Stimulated activated CD8-positive, alpha-beta memory T cell treated with anti-CD3 and anti-CD28 coated beads, Interleukin-7, amount 100 ng/mL, for 1 hour (primary cell): ENCODE results near the gene SPSB1.

Source experiments
- DNase-seq, 2 donors: peaks; one replicate each; pipeline ENCODE4 v3.0.0-alpha.2; 2020; ENCODE audit warnings: low read depth in 2 of 2

Gene SPSB1

DNA sequence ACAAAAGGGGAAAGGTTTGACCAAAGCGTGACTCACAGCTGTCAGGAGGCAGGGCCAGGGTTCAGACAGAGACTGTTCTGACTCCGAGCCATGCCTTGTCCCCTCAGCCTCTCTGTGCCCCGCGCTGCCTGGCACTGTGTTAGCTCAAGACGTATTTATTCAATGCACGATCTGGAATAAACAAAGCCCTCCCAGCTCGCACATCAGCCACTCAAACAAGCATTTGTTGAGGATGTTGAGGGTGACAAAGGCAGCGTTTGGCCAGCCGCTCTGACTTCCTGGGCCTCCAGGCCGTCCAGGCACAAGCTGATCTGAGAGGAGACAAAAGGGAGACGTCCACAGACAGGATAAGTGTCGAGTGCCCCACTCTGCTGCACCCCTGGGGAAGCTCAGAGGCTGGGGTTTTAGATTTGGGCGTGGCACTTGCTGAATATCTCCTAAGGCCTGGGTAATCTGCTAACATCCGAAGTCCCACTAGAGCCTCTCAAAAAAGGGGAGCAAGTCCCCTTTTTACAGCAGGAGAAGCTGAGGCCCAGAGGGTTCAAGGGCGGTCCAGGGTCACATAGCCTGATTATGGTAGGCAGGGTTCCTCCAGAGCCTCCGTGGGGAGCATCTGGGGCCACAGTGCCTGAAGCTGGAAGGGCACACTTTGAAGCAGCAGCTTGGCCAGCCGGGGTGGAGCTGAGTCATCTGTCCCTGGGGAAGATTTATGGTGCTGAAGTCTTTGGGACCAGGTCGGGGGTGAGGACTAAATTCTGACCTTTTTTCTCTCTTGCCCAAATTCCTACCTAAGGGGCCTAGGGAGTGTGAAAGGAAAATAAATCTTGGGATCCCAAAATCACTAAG is 95.9 kb downstream of the SPSB1 start:
- DNase-seq, result no peak

DNA sequence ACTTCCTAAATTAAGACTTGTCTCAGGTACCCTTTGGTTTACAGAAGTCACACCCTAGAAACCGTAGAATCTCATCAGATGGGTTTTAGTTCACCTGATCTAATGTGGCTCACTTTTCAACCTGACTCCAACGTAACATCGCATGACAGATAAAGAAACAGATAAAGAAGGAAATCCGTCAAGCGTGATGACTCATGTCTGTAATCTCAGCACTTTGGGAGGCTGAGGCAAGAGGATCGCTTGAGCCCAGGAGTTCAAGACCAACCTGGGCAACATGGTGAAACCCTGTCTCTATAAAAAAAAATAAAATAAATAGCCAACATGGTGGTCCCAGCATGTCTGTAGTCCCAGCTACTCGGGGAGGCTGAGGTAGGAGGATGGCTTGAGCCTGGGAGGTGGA is 97.3 kb downstream of the SPSB1 start:
- no peak for DNase-seq

GRCh38 chr1:9391620-9392019 is 98.9 kb downstream of the SPSB1 start:
- DNase-seq, result no peak

- no peak for DNase-seq
These were observed 101.3 kb downstream of the SPSB1 start for GRCh38 chr1:9394010-9394409.

GRCh38 chr1:9395018-9395417 is 102.3 kb downstream of the SPSB1 start:
- no peak for DNase-seq

DNA sequence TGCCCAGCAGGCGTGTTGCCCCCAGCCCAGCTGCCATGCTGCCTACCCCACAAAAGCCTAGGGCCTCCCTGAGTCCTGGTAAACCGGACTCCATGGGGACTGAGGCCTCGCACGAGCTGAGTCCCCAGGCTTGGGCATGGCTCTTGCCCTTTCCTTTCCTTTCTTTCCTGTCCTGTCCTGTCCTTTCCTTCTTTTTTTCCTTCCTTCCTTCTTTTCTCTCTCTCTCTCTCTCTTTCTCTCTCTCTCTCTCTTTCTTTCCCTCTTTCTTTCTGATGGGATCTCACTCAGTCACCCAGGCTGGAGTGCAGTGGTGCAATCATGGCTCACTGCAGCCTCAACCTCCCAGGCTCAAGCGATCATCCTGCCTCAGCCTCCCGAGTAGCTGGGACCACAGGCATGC is 104.4 kb downstream of the SPSB1 start:
- DNase-seq, result no peak

DNA sequence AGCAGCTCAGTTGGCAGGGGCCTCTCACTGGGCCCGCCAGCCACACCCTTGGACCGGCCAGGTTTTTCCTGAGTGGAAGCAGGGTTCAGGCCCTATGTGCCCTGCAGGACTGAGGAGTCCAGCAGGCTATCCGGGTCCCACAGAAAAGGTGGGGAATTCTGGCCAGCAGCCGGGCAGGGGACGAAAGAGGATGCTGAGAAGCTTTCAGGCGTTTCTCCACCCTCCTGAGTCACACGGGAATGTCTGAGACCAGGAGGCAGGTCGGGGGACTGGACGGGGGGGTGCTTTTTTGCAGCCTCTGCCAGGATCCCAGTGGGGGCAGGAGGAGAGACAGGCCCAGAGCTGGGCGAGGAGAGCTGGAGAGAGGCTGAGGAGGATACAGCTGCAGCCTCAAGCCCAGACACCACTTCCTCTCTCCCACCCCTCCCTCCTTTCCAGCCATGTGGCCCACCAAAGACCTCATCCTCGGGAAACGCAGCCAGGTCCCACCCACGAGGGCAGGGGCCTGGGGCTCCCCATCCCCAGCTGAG is 105.4 kb downstream of the SPSB1 start:
- no peak for DNase-seq

DNA sequence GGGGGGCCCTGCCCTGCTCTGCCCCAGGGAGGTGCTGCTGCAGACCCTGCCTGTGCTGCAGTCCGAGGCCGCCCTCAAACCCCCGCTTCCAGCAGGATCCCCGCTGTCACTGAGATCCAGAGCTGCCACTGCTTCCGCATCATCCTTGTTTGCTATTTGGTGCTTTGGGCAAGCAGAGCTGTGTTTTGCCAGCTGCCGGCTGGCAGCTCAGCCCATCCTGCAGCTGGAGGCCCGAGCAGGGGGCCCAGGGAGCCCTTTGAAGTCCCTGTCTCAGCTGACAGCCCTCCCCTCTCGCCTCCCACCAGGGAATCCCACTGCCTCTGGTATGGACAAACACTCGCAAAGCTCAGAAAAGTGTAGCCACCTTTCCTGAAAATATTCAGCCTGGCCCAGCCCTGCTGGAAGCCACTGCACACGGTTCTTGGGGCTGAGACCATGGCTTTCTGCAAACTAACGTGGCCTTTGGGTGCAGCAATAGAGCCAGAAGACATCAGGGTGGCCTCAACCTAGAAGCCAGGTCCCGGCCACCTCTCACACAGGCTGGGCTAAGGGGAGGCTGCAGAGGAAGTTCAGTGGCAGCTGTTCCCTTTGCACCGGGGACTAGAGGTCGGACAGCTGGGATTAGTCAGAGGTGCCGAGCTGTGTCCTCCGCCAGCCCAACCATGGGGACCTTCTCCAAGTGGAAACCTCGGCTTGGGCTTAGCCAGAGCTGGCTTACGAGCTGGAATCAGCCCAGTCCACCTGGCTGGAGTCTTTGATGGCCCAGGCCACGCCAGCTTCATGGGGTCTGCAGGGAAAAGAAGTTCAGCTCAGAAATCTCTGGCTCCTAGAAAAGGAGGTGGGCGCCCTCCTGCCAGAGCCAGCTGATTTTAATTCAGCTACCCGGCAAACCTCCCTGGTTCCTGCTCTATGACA is 107.1 kb downstream of the SPSB1 start:
- no peak for DNase-seq

- DNase-seq, result no peak
These were observed 107.9 kb downstream of the SPSB1 start for GRCh38 chr1:9400425-9401079.

DNA sequence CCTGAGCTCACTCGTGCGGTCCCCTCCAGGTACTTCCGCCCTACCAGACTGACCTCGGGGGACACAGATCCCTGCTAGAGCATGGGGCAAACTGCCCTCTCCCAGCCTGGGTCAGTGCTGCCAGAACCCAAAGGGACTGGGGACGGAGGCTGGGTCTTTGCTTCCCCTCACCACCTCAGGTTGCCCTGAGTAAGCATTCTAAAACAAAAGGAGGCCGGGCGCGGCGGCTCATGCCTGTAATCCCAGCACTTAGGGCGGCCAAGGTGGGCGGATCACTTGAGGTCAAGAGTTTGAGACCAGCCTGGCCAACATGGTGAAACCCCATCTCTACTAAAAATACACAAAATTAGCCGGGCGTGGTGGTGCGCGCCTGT is 108.4 kb downstream of the SPSB1 start:
- no peak for DNase-seq

- DNase-seq, result no peak
These were observed 109.5 kb downstream of the SPSB1 start for GRCh38 chr1:9402256-9402616.

GRCh38 chr1:9402717-9403225 is 110.1 kb downstream of the SPSB1 start:
- DNase-seq, result no peak

- no peak for DNase-seq
These were observed 111.6 kb downstream of the SPSB1 start for GRCh38 chr1:9404117-9404914.

GRCh38 chr1:9406111-9406510 is 113.4 kb downstream of the SPSB1 start:
- DNase-seq, result no peak

DNA sequence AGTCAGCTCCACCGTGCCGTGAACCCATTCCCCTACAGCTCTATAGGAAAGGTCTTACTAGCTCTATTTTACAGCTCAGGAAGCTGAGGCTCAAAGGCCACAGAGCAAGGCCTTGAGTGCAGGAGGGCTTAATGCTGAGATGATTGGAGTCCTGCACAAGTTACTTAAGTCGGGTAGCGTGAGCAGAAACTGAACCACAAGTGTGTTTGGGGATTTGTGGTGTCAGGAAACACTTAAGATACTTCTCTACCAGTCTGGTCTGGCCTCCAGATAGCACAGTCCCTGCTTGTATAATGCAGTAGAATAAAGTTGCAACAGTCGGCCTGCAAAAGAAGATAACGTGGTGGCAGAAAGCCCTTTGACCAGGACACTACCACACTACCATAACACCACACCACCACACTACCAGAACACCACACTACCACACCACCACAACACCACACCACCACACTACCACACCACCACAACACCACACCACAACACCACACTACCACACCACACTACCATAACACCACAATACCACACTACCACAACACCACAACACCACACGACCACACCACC is 118.1 kb downstream of the SPSB1 start:
- DNase-seq, result no peak

- no peak for DNase-seq
These were observed 120.6 kb downstream of the SPSB1 start for GRCh38 chr1:9413071-9413876.

DNA sequence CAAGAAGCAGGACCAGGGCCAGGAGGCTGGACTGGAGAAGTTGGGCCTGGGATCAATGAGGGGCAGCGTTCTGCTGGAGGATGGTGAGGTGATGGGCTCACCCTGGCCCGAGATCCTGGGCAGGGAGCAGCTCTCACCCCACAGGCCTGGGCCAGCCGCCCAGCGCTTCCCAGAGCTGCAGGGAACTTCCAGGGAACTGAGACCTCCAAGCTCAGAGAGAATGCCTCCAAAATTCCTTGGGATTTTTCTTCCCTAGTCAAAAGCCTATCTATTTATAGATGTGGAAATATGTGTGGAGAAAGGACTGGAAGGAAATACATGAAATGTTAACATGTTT is 121.2 kb downstream of the SPSB1 start:
- no peak for DNase-seq

GRCh38 chr1:9416506-9416905 is 123.8 kb downstream of the SPSB1 start:
- no peak for DNase-seq

GRCh38 chr1:9416918-9417500 is 124.3 kb downstream of the SPSB1 start:
- DNase-seq, result no peak

DNA sequence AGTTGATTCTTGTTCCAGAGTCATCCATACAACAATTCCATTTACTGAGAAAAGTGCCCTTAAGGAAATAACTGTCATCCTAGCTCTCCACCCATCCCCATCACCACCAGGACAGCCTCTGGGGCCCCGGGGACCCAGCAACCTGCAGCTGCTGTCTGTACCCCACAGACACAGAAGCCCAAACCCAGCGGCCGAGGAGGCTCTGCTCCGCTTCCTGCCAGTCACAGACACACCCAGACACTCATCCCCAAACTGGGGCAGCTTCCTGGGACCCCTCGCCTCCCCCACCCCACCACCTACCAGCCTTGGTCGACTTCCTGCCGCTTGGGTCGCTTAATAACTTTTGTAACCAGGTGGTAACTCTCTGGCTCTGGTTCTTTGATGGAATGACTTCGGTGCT is 125.0 kb downstream of the SPSB1 start:
- DNase-seq, result no peak
